ENCODE results near the gene ABCB8. TPM values are rescaled to one million over a fixed set of nuclear protein-coding genes. Genes with fewer than 3 reads are reported as not detected.

The ABCB8 gene
- total and polyA plus RNA-seq, 9 of the 15 experiments (the other 6 are each of a cell fraction or from before 2014, with no cell fraction given), result 7.6 to 106 (median 36.3) TPM

- Histone ChIP-seq H3K4me1 (replicated peaks in 1 of 2; ENCODE audit: control insufficient read depth in 2 of 2, insufficient read depth in 2 of 2, low read length in 2 of 2) (peaks cover 57 to 75% of the 10 kb centered on the region in 2 experiments), H3K4me2 (ENCODE audit: insufficient read depth, low read length) (peak overlapping the region; percentile 94), H3K27me3 (ENCODE audit: control insufficient read depth in 2 of 2, insufficient read depth in 2 of 2, low read length in 2 of 2) (no peaks in the 10 kb centered on the region), H3K36me3 (ENCODE audit: control insufficient read depth, insufficient read depth, low read length) (peaks cover 15% of the 10 kb centered on the region; the same call in 2 of the 3 replicates), H2AFZ (ENCODE audit: low read depth, low read length) (peak overlapping the region; percentile 91), H3K9me3 (replicated peaks; ENCODE audit: control insufficient read depth, insufficient read depth, low read depth, low read length) (no peaks in the 10 kb centered on the region), H3K79me2 (ENCODE audit: control insufficient read depth, insufficient read depth, low read length) (peaks cover 50% of the 10 kb centered on the region), H3K27ac (ENCODE audit: extremely low read depth, low read depth, low read length) (peak overlapping the region; percentile 90), H3K4me3 (peak overlapping the region; percentile 84), H4K20me1 (replicated peaks; ENCODE audit: control insufficient read depth, insufficient read depth, low read length) (peaks cover 10% of the 10 kb centered on the region), H3K9ac (ENCODE audit: insufficient read depth in 1 of 2, low read depth in 2 of 2, low read length in 2 of 2) (peak overlapping the region; percentile 85 to 91), H3K9me1 (ENCODE audit: control insufficient read depth, insufficient read depth, low read length) (no peaks in the 10 kb centered on the region)
- POLR2A ChIA-PET, result interaction anchor here (0.6 to 1.7 kb wide), 6 partner anchors 9 to 159 kb away, joined by 3 to 9 read pairs (median 5); partner anchors contain the start of genes ABCB8 and FASTK
- intact Hi-C loops (cut with micrococcal nuclease), result loop anchor here (1.0 kb wide), 3 partner anchors 20 to 51 kb away; partner anchors contain the start of gene ABCB8
- WGBS (ENCODE audit: insufficient coverage, low coverage, missing lambda C conversion rate), result 2% methylated on average over 18 of the region's 18 CpGs
- in situ Hi-C loops (cut with MboI), result no loop called here
- CTCF ChIA-PET (ENCODE audit: low intra/inter-chr PET ratio), result interaction anchor here (0.5 to 1.7 kb wide), 5 partner anchors 21 to 185 kb away, joined by 3 to 8 read pairs (median 3); partner anchors contain the start of genes ABCB8 and AGAP3
- FAIRE-seq (peak; percentile 72), DNase-seq (ENCODE audit: extremely low read depth in 1 of 4, low spot score in 3 of 4) (peak in 1 of 4 experiments; percentile 62), ATAC-seq (no peak)
- no TSS peak for BruUV-seq (replicated peaks)
- TF ChIP-seq ZNF324 (CRISPR knock-in tag; IDR thresholded peaks at IDR 0.05), result no peak
- peak; percentile 24; the same call in 1 of the 2 replicates for TF ChIP-seq FOXP1 (CRISPR knock-in tag; IDR thresholded peaks at IDR 0.05)
- TF ChIP-seq NCOA4 (IDR thresholded peaks at IDR 0.05; ENCODE audit: partially characterized antibody), result no peak
- no peak for TF ChIP-seq ZNF407 (IDR thresholded peaks at IDR 0.05; ENCODE audit: low read depth)
- TF ChIP-seq TRIM25 (IDR thresholded peaks at IDR 0.05; ENCODE audit: borderline replicate concordance), result 0 out of 2 replicates have a peak, but pooled peaks have one; percentile 27
- TF ChIP-seq SMARCE1 (IDR thresholded peaks at IDR 0.05), result no peak; the same call in 1 of the 2 replicates
- TF ChIP-seq ZFP30 (CRISPR knock-in tag; IDR thresholded peaks at IDR 0.05; ENCODE audit: borderline replicate concordance), result no peak
- TF ChIP-seq, protein P1, sequence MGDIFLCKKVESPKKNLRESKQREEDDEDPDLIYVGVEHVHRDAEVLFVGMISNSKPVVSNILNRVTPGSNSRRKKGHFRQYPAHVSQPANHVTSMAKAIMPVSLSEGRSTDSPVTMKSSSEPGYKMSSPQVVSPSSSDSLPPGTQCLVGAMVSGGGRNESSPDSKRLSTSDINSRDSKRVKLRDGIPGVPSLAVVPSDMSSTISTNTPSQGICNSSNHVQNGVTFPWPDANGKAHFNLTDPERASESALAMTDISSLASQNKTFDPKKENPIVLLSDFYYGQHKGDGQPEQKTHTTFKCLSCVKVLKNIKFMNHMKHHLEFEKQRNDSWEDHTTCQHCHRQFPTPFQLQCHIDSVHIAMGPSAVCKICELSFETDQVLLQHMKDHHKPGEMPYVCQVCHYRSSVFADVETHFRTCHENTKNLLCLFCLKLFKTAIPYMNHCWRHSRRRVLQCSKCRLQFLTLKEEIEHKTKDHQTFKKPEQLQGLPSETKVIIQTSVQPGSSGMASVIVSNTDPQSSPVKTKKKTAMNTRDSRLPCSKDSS (IDR thresholded peaks at IDR 0.05; ENCODE audit: low read depth, partially characterized antibody), result no peak
These were observed 30.6 kb downstream of the ABCB8 start for GRCh38 chr7:151058781-151059366.

Data from K562 (cell line).